ENCODE data around the gene NRK.
"Not testable (repeated sequence)": the region's sequence is repeated elsewhere in the genome, so short reads cannot be mapped to it uniquely, and the experiment has no call there.

NRK gene

DNA sequence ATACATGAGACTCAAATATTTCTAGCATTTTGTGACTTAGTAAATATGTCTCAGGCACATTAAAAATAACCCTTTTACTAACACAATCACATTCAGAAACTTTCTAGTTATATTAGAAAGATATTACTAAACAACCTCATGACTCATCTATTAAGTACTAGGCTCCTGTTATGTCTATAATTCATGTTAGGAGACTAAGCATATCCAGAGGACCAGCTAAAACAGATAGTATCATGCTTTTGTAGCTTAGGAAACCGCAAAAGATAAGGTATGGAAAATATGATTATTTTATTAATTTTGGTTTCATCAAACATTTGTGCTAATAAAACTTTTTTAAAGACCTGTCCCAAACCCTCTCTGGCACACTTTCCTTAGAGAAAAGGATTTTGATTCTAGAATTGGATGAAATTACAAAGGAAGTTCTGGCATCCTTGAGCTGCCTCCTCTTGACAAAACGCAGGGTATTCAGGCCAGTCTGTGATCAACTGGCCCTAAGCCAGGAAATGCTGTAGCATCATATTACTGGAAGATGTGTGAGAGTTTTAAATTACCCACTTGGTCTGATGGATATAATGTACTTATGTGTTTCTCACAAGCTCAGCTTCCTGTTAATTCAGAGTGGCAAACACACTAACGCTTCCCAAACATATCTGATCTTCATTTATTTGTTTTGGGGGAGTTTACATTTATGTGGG lies 60.4 kb downstream of the NRK start:
- FAIRE-seq (no peak), DNase-seq (ENCODE audit: low spot score) (no peak)

DNA sequence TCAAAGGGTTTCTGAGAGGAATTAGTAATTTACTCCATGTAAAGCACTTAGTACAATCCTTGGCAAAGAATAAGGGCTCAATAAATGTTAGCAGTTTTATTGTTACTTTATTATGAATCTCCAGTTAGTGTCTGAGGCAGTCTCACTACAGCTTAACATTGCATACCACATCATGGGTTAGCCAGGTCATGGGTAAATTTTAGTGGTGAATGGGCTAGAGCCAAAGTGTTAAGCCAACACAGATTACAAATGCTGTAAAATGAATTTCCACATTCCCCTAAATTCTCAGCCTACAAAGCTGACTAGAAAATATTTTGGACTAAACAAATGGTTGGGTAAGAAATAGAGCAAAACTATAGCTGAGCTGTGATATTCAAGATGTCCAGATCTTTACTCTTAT lies 72.4 kb downstream of the NRK start:
- no peak for DNase-seq (ENCODE audit: low spot score)
- no peak for FAIRE-seq

DNA sequence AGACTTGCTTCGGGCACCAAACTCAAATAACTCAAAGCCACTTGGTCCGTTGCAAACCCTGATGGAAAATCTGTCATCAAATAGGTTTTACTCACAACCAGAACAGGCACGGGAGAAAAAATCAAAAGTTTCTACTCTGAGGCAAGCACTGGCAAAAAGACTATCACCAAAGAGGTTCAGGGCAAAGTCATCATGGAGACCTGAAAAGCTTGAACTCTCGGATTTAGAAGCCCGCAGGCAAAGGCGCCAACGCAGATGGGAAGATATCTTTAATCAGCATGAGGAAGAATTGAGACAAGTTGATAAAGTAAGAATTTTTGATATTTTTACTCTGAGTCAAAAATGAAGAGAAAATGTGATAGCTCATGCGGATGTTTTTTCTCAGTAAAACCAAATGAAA lies 87.2 kb downstream of the NRK start:
- DNase-seq (ENCODE audit: low spot score) (no peak), FAIRE-seq (no peak)

DNA sequence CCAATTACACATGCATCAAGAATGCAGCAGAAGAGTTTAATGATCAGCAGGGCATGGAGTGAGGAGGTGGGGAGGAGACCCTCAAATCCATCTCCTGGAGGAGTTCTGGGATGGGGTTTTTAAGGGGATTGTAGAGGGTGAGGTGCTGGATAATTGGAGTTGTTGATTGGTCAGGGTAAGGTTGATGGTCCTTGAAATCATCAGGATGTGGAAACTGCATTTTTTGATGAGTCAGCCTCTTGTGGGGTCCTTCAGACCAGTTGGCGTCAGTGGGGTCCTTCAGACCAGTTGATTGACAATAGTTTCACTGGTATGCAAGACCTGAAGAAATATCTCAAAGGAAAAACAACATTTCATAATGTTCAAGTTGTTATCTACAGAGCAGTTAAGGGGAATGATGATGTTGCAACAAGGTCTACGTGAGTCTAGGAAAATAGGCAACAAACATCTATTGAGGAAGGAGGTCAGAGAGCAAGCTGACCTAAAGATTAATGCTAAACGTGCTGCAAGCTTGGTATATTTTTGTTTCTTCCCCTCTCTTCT lies 88.3 kb downstream of the NRK start:
- DNase-seq (ENCODE audit: low spot score): no peak
- no peak for FAIRE-seq

DNA sequence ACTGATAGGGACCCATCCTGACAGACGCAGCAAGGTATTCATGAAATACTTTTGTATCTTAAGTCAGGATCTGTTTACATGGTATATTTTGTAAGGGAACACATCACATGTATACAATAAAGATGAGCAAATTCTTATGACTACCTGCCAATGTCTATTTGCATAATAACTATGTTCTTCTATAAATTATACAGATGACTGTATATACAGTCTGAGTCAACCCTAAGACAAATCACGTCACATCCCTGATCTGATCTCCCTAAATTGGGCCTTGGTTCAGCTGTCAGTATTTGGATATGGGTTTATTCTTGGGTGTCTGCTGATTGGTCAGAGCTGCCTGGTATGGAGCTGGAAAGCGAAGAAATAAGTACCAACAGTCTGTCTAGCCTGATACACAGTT lies 122.9 kb downstream of the NRK start:
- DNase-seq (ENCODE audit: low spot score) (no peak), FAIRE-seq (no peak)

DNA sequence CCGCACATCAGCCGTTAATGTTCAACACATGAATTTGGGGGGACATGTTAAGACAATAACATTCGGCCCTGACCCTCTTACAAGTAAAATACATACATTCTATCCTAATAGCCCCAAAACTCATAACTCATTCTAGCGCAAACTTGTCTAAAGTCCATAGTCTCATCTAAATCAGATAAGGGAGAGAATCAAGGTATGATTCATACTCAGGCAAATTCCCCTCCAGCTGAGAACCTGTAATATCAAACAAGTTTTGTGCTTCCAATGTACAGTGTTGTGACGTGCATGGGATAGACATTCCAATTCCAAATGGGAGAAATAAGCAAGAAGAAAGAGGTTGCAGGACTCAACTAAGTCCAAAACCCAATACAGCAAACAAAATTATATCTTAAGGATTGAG lies 147.1 kb downstream of the NRK start:
- no peak for DNase-seq (ENCODE audit: low spot score)
- FAIRE-seq: no peak

DNA sequence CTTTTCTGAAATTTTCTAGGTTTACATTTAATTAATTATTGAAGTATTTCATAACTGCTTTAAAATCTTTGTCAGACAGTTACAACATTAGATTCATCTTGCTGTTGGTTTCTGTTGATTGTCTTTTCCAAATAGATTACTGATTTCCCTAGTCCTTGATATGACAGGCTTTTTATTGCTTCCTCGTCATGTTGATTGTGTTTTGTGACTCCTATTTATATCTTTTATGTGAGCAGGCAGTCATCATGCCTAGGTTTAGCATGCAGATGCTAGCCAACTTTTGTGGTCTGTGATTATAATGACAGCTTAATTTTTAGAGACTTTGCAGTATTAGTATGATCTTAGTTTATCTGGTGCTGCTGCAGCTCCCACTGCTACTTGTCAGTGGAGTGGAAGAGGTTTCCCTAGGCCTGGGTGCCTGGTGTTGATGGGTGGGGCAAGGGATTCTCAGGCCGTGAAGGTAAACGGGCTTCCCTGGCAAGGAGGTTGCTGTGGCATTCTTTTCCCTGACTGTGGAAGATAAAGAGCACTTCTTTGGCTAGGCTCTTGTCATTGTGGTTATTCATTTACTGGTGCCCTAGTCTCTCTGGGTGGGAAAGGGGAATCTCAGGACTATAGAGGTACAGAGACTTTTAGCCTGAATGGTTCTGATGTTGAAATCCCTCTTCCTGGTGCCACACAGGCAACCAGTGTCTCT lies 150.5 kb downstream of the NRK start:
- no peak for FAIRE-seq
- DNase-seq (ENCODE audit: low spot score): no peak

DNA sequence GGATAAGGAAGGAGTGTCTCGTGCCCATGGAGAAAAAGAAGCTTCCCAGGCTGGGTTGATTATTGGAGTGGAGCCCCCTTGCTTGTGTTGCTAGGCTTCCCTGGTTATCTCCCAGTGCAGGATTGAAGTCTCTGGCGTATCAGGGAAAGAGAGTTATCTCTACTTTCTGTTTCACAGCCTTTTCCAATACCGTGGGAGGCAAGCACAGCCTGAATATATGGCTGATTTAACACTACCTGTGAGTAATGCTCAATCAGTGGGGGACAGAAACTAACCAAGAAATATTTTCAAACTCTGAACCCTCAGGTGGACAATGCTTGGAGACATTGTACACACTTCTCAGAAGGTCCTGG lies 151.0 kb downstream of the NRK start:
- no peak for FAIRE-seq
- no peak for DNase-seq (ENCODE audit: low spot score)

DNA sequence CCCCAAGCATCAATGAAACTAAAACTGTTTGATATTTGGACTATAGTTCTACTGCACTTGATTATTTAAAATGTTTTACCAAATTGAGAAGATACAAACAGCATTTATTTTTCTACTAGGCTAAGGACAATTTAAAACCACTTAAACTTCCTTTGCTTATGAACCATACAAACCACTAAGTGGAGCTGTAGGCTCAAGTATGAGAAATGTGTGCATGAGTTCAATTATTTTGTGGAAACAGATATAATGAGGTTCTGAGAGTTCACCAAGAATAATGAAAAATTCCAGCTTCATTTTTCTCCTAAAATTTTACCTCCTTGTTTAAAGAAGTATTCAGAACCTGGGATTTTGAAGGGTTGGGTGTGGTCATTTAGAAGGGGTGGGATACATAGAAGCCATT lies 153.0 kb downstream of the NRK start:
- DNase-seq (ENCODE audit: low spot score): no peak
- no peak for FAIRE-seq

DNA sequence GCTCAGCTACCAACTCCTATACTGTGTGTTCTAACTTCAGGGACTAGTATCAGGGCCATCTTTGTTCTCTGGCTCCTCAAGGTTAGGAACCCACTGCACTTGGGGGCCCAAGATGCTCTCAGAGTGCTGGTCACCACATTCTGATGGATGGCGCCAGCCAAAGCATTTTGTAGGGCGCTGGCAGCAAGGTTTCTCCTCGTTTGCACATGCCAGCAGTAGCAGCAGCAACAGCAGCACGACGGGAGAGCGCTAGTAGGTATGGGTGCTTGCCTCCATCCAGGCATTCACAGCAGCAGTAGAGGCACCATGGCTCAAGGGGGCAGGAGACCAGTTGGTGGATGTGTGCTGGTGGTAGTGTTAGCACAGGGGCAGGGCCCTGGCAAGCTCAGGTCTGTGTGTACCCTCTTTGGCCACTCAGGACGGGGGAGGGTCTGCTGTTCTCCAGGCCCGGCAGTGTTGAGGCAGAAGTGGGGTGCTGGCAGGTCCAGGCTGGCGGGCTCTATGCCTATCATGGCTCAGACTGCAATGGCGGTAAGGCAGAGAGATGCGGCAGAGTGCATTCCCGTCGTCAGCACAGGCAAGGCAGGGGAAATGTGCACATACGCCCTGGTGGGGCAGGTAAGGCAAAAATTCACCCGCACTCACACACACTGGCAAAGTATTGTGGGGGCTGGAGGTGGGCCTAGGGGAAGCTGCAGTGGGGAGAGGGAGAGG lies 159.6 kb downstream of the NRK start:
- FAIRE-seq (no peak), DNase-seq (ENCODE audit: low spot score) (no peak)

DNA sequence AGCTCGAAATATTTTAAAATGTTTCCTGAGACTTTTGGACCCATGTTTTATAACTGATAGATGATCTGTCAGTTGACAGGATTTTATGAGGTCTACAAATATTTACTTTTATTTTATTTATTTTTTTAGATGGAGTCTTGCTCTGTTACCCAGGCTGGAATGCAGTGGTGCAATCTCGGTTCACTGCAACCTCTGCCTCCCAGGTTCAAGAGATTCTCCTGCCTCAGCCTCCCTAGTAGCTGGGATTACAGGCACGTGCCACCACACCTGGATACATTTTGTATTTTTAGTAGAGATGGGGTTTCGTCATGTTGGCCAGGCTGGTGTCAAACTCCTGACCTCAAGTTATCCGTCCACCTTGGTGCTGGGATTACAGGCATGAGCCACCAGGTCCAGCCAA lies 166.1 kb downstream of the NRK start:
- not testable (repeated sequence) for FAIRE-seq; DNase-seq (ENCODE audit: low spot score)

DNA sequence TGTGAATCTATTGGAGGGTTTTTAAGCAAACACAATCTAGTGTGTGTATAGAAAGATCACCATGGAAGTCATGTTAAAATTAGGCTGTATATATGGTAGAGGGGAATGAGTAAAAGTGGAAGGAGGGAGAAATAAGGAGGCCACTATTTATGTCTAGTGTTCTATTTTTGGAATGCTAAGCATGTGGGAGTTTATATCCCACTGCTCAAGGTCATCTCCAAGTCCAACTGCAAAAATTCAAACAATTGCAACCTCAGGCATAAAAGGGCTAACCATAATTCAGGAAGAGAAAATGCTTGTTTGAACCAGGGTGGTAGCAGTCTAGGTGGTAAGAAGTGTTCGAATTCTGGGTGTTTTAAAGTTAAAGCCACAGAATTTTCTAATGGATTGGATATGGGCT lies 177.0 kb downstream of the NRK start:
- no peak for DNase-seq (ENCODE audit: low spot score)
- no peak for FAIRE-seq

DNA sequence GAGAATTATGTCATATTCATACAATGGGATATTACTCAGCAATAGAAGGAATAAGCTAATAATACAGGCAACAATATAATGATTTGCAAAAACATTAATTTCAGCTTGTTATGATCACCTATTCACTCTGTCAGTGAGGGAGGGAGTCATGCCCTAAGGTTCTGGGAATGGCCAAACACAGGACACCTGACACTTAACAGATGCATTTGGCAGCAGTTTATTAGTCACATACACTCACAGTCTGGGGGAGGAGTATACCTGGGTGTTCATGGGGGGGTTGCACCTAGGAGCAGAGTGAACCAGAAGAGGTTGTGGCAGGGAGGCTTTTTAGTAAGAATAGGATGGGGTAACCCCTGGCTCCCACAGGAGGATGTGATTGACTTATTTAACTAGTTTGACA lies 177.9 kb downstream of the NRK start:
- FAIRE-seq: no peak
- DNase-seq (ENCODE audit: low spot score): no peak

DNA sequence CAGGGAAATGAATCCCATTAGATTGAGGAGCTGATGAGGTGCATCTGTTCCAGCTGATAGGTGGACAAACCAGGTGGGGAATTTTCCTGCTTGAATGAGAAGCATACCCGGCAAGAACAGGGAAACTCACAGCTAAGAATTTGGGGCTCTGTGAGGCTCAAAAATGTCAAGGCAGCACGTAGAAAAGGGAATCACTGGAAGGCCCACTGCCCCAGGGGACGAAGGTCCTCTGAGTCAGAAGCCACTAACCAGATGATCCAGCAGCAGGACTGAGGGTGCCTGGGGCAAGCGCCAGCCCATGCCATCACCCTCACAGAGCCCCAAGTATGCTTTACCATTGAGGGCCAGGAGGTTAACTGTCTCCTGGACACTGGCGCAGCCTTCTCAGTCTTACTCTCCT lies 178.3 kb downstream of the NRK start:
- not testable (repeated sequence) for DNase-seq (ENCODE audit: low spot score); FAIRE-seq

DNA sequence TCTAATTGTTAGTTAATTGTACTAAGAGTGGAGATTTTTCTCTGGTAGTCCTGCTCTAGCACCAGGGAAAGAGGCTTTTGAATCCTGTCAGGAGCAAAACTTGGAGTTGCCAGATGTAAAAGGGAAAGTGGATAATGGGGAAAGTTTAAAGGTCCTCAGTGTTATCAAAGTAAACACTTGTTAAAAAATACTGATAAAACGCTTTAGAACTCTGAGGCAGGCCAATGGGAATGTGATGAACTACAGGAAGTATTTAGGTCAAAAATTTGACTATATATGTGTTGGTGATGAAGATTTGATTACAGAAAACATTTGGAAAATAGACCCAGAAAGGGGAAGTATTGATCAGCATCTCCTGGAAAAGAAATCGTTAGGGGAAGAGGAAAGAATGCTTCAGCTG lies 183.3 kb downstream of the NRK start:
- DNase-seq (ENCODE audit: low spot score): no peak
- FAIRE-seq: no peak

DNA sequence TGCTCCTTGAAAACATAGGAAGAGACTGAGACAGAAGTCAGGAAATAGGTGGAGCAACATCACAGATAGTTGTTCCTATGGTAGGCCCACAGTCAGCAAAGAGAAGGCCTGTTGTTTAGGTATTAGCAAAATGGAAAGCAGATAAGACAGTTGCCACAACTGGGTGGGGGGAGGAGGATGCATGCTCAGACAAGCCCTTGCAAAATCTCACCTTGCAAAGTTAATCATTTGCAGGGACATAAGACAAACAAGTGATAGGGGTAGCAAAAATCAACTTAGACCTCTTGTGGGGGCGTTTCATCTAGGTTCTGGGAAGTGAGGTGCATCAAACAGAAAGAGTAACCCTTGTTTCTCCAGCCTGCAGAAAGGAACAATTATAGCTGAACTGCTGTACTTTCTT lies 185.5 kb downstream of the NRK start:
- DNase-seq (ENCODE audit: low spot score): no peak
- FAIRE-seq: no peak

Data from urothelium cell line (cell line).